GM12878 (cell line): ENCODE results near the gene GINS2. TPM values are rescaled to one million over a fixed set of nuclear protein-coding genes. Genes with fewer than 3 reads are reported as not detected.

Experiments used
- ATAC-seq: fragments of 200-7000 bp; cut with Tn5 transposase; 3 replicates; pipeline ENCODE4 v1.9.1; 2020; ENCODE audit warnings: mild to moderate bottlenecking, moderate library complexity
- BruUV-seq: library from RNA; stranded (reverse); fragments of 400-500 nt; replicated peaks from 2 replicates; lab custom pipeline; 2021; lab: Mats Ljungman, UMichigan
- CTCF ChIA-PET: fragments of 300-600 bp; sonication (Branson Sonifier 250); formaldehyde crosslinking; extraction: SDS; loops from one replicate; lab custom pipeline; 2021; ENCODE audit warnings: inconsistent platforms; lab: Yijun Ruan, JAX
- POLR2A ChIA-PET: fragments of 350-600 bp; formaldehyde crosslinking; extraction: SDS; loops from one replicate; lab custom pipeline; 2021; ENCODE audit warnings: inconsistent platforms; lab: Charles Lee
- RAD21 ChIA-PET: fragments of 300-600 bp; sonication (Branson Sonifier 250); formaldehyde crosslinking; loops from one replicate; lab custom pipeline; 2023; ENCODE audit warnings: antibody characterized with exemption; ENCODE audit not compliant: unreplicated experiment; lab: Charles Lee
- SMC1A ChIA-PET: fragments of 300-600 bp; sonication (Branson Sonifier 250); formaldehyde crosslinking; loops from one replicate; lab custom pipeline; 2023; ENCODE audit not compliant: unreplicated experiment, uncharacterized antibody; lab: Charles Lee
- DNase-seq: peaks from one replicate; pipeline ENCODE4 v3.0.0-alpha.2; 2011; ENCODE audit warnings: low read depth, low spot score
- FAIRE-seq: peaks from 3 replicates; lab custom pipeline; 2011; peaks lifted over from hg19 to GRCh38; lab: Jason Lieb, UNC
- H2AFZ ChIP-seq: 2 replicates; pipeline ENCODE4 v1.6.0; 2011; ENCODE audit warnings: low read depth, low read length, control low read depth; ENCODE audit not compliant: control insufficient read depth
- H3K27ac ChIP-seq: 2 replicates; pipeline ENCODE4 v1.5.1; 2011; ENCODE audit warnings: control low read depth; ENCODE audit not compliant: control insufficient read depth, insufficient read depth
- H3K27me3 ChIP-seq, 2 experiments: replicated peaks in 1 of 2; 2 replicates each; pipeline versions ENCODE4 v1.6.0 to v1.6.1; 2011; ENCODE audit warnings: low read length in 1 of 2; ENCODE audit not compliant: control insufficient read depth in 2 of 2, insufficient read depth in 2 of 2
- H3K36me3 ChIP-seq, 2 experiments: 2 replicates each; pipeline ENCODE4 v1.5.1; 2011; ENCODE audit warnings: low read length in 1 of 2; ENCODE audit not compliant: control insufficient read depth in 2 of 2, insufficient read depth in 2 of 2
- H3K4me1 ChIP-seq: 2 replicates; pipeline ENCODE4 v1.6.1; 2011; ENCODE audit warnings: mild to moderate bottlenecking, low read length, moderate library complexity, mixed read lengths; ENCODE audit not compliant: control insufficient read depth, insufficient read depth
- H3K4me2 ChIP-seq: 2 replicates; pipeline ENCODE4 v1.6.0; 2011; ENCODE audit warnings: control low read depth; ENCODE audit not compliant: control insufficient read depth, insufficient read depth
- H3K4me3 ChIP-seq: fragments of 200-600 bp; sonication (generic); 2 replicates; pipeline ENCODE4 v1.5.1; 2016
- H3K79me2 ChIP-seq: 2 replicates; pipeline ENCODE4 v1.6.0; 2011; ENCODE audit warnings: low read length; ENCODE audit not compliant: control insufficient read depth, insufficient read depth
- H3K9ac ChIP-seq: 2 replicates; pipeline ENCODE4 v1.8.0; 2011; ENCODE audit warnings: low read length, control low read depth, mixed read lengths; ENCODE audit not compliant: control insufficient read depth, insufficient read depth
- H3K9me3 ChIP-seq: replicated peaks from 3 replicates; pipeline ENCODE4 v1.5.1; 2011; ENCODE audit warnings: mild to moderate bottlenecking, low read length; ENCODE audit not compliant: control insufficient read depth, insufficient read depth
- H4K20me1 ChIP-seq: 2 replicates; pipeline ENCODE4 v1.6.0; 2011; ENCODE audit not compliant: control insufficient read depth, insufficient read depth
- SMAD1 ChIP-seq: fragments of 450-650 bp; IDR thresholded peaks from 2 replicates; pipeline ENCODE4 v1.6.1; 2018; ENCODE audit warnings: mild to moderate bottlenecking, low read depth; ENCODE audit not compliant: partially characterized antibody
- whole genome bisulfite sequencing: methylation state at CpG from one replicate; pipeline ENCODE4 v1.1.6; 2016; ENCODE audit warnings: low lambda C conversion rate; ENCODE audit not compliant: insufficient replicate concordance, insufficient coverage; ENCODE audit errors: missing lambda C conversion rate; 5-methylcytosine and 5-hydroxymethylcytosine counted together
- in situ Hi-C: fragments of 300-500 bp; cut with MboI; formaldehyde crosslinking; loops from 9 replicates; pipeline ENCODE4 v1.14.3; 2018; ENCODE audit warnings: mixed read lengths
- intact Hi-C: fragments of 100-400 bp; cut with micrococcal nuclease; formaldehyde crosslinking; loops from one replicate; pipeline ENCODE4 v1.14.2; 2022; ENCODE audit not compliant: unreplicated experiment
- polyA plus RNA-seq, 11 experiments: library from polyadenylated mRNA; depleted of rRNA in 4 of 11; unstranded in 6 of 11; stranded (reverse) in 5 of 11; fragments of >200 nt; fragmentation: Nextera tagmentation in 4 of 11; fragmentation: Illumina TruSeq in 1 of 11; extraction: Ambion mirVana in 4 of 11; extraction: Trizol in 1 of 11; gene quantifications; 1 replicate in 1 of 11; 2 replicates in 10 of 11; pipeline versions ENCODE4 v1.2.1 to v1.2.3, GENCODE V29; 2011 to 2016; ENCODE audit warnings: inconsistent platforms in 2 of 11, missing spikeins in 2 of 11, low read depth in 1 of 11
- small RNA-seq: library from RNA; depleted of rRNA; stranded (forward); fragments of <200 nt; gene quantifications from one replicate; pipeline ENCODE3, GENCODE V24; 2014
- total RNA-seq, 4 experiments: library from RNA; depleted of rRNA in 3 of 4; stranded (reverse); fragments of >200 nt in 3 of 4; fragmentation: Illumina TruSeq in 1 of 4; extraction: Trizol in 1 of 4; gene quantifications; 2 replicates each; pipeline versions ENCODE4 v1.2.1 to v1.2.3, GENCODE V29; 2013 to 2021

Gene GINS2
- total and polyA plus RNA-seq, 10 of the 15 experiments (the other 5 are each of a cell fraction or from before 2014, with no cell fraction given): 42.7 to 90.8 (median 57.0) TPM

GRCh38 chr16:85627089-85627488 is 61.7 kb downstream of the GINS2 start:
- intact Hi-C loops: no loop called here
- H3K4me3 ChIP-seq: no peak overlapping the region
- H3K4me2 ChIP-seq: no peak overlapping the region
- POLR2A ChIA-PET: interaction anchor here (0.9 kb wide), 1 partner anchor 10 kb away, joined by 3 read pairs; no protein-coding TSS in a partner anchor
- H2AFZ ChIP-seq: no peak overlapping the region
- FAIRE-seq (no peak), DNase-seq (no peak), ATAC-seq (no peak)
- peaks cover 15% of the 10 kb centered on the region; the same call in 2 of the 3 replicates for H3K9me3 ChIP-seq
- H3K9ac ChIP-seq: no peak overlapping the region
- no TSS peak for BruUV-seq
- H3K79me2 ChIP-seq: peaks cover 43% of the 10 kb centered on the region
- RAD21 ChIA-PET: no interaction called here
- no peaks in the 10 kb centered on the region for H3K27me3 ChIP-seq
- H3K27ac ChIP-seq: no peak overlapping the region
- CTCF ChIA-PET: interaction anchor here (1.0 kb wide), 1 partner anchor 11 kb away, joined by 5 read pairs; no protein-coding TSS in a partner anchor
- H4K20me1 ChIP-seq: peaks cover 12% of the 10 kb centered on the region; the same call in 1 of the 2 replicates
- 46% methylated on average over 8 of the region's 8 CpGs for WGBS
- H3K36me3 ChIP-seq: peaks cover 6 to 29% of the 10 kb centered on the region in 2 experiments; a peak in 3 of 4 replicates
- TF ChIP-seq SMAD1: no peak
- TF ChIP-seq, all 136 proteins: peak for 0
- in situ Hi-C loops: no loop called here
- SMC1A ChIA-PET: interaction anchor here (0.7 kb wide), 1 partner anchor 207 kb away, joined by 3 read pairs; no protein-coding TSS in a partner anchor
- H3K4me1 ChIP-seq: no peaks in the 10 kb centered on the region

Small RNAs within 50 kb of the gene (small RNA-seq; reads per million reads assigned to genes)
- not detected for gene RN7SL381P

Other genes starting within 250 kb of the GINS2 start
- 19.1 and 19.2 TPM in 2 replicates for gene GSE1, start 75.6 kb downstream of the GINS2 start, total RNA-seq (2014; rRNA removed)
- 11.9 and 12.3 TPM in 2 replicates for gene GSE1, start 75.6 kb downstream of the GINS2 start, total RNA-seq (2014; rRNA removed; fragmentation: Illumina TruSeq; extraction: Trizol)
- 49.8 and 58.7 TPM in 2 replicates for gene GSE1, start 75.6 kb downstream of the GINS2 start, total RNA-seq (2021)
- gene GSE1, start 75.6 kb downstream of the GINS2 start, polyA plus RNA-seq (2011; rRNA removed): 16.1 and 19.8 TPM in 2 replicates
- gene GSE1, start 75.6 kb downstream of the GINS2 start, polyA plus RNA-seq (2014; fragmentation: Illumina TruSeq; extraction: Trizol): 27.1 and 31.1 TPM in 2 replicates
- gene GSE1, start 75.6 kb downstream of the GINS2 start, polyA plus RNA-seq (2014; fragmentation: Nextera tagmentation; extraction: Ambion mirVana): 1 to 10 TPM; 4.6 to 5.1 TPM
- gene GSE1, start 75.6 kb downstream of the GINS2 start, polyA plus RNA-seq (2014; rRNA removed): 26.8 and 28.1 TPM in 2 replicates
- 10 to 100 TPM; 14.6 to 17.3 TPM for gene GSE1, start 75.6 kb downstream of the GINS2 start, polyA plus RNA-seq (2016; fragmentation: Nextera tagmentation; extraction: Ambion mirVana)
- gene C16orf74, start 62.1 kb upstream of the GINS2 start, total RNA-seq (2014; rRNA removed): 9.3 and 9.8 TPM in 2 replicates
- 6.8 and 7.7 TPM in 2 replicates for gene C16orf74, start 62.1 kb upstream of the GINS2 start, total RNA-seq (2014; rRNA removed; fragmentation: Illumina TruSeq; extraction: Trizol)
- 12.8 and 13.1 TPM in 2 replicates for gene C16orf74, start 62.1 kb upstream of the GINS2 start, total RNA-seq (2021)
- gene C16orf74, start 62.1 kb upstream of the GINS2 start, polyA plus RNA-seq (2011; rRNA removed): 0.17 and 0.23 TPM in 2 replicates
- 1.6 and 5.8 TPM in 2 replicates for gene C16orf74, start 62.1 kb upstream of the GINS2 start, polyA plus RNA-seq (2014; fragmentation: Illumina TruSeq; extraction: Trizol)
- gene C16orf74, start 62.1 kb upstream of the GINS2 start, polyA plus RNA-seq (2014; fragmentation: Nextera tagmentation; extraction: Ambion mirVana): 1 to 10 TPM in 1 of 2 experiments, under 1 TPM in 1; 0.72 to 2.5 TPM
- 17.5 and 20.1 TPM in 2 replicates for gene C16orf74, start 62.1 kb upstream of the GINS2 start, polyA plus RNA-seq (2014; rRNA removed)
- gene C16orf74, start 62.1 kb upstream of the GINS2 start, polyA plus RNA-seq (2016; fragmentation: Nextera tagmentation; extraction: Ambion mirVana): 1 to 10 TPM; 5.7 to 7.9 TPM
- 29.4 and 29.7 TPM in 2 replicates for gene EMC8, start 110.6 kb upstream of the GINS2 start, total RNA-seq (2014; rRNA removed)
- gene EMC8, start 110.6 kb upstream of the GINS2 start, total RNA-seq (2014; rRNA removed; fragmentation: Illumina TruSeq; extraction: Trizol): 27.0 and 30.1 TPM in 2 replicates
- 34.4 and 40.1 TPM in 2 replicates for gene EMC8, start 110.6 kb upstream of the GINS2 start, total RNA-seq (2021)
- gene EMC8, start 110.6 kb upstream of the GINS2 start, polyA plus RNA-seq (2011; rRNA removed): 19.9 and 36.9 TPM in 2 replicates
- gene EMC8, start 110.6 kb upstream of the GINS2 start, polyA plus RNA-seq (2014; fragmentation: Illumina TruSeq; extraction: Trizol): 14.9 and 17.8 TPM in 2 replicates
- 10 to 100 TPM in 1 of 2 experiments, 1 to 10 TPM in 1; 7.8 to 16.5 TPM for gene EMC8, start 110.6 kb upstream of the GINS2 start, polyA plus RNA-seq (2014; fragmentation: Nextera tagmentation; extraction: Ambion mirVana)
- gene EMC8, start 110.6 kb upstream of the GINS2 start, polyA plus RNA-seq (2014; rRNA removed): 45.2 and 50.9 TPM in 2 replicates
- gene EMC8, start 110.6 kb upstream of the GINS2 start, polyA plus RNA-seq (2016; fragmentation: Nextera tagmentation; extraction: Ambion mirVana): 10 to 100 TPM; 59.8 to 62.0 TPM
- gene COX4I1, start 110.7 kb upstream of the GINS2 start, total RNA-seq (2014; rRNA removed): 606 and 612 TPM in 2 replicates
- 473 and 480 TPM in 2 replicates for gene COX4I1, start 110.7 kb upstream of the GINS2 start, total RNA-seq (2014; rRNA removed; fragmentation: Illumina TruSeq; extraction: Trizol)
- gene COX4I1, start 110.7 kb upstream of the GINS2 start, total RNA-seq (2021): 651 and 668 TPM in 2 replicates
- 723 and 922 TPM in 2 replicates for gene COX4I1, start 110.7 kb upstream of the GINS2 start, polyA plus RNA-seq (2011; rRNA removed)
- 616 and 801 TPM in 2 replicates for gene COX4I1, start 110.7 kb upstream of the GINS2 start, polyA plus RNA-seq (2014; fragmentation: Illumina TruSeq; extraction: Trizol)
- gene COX4I1, start 110.7 kb upstream of the GINS2 start, polyA plus RNA-seq (2014; fragmentation: Nextera tagmentation; extraction: Ambion mirVana): 1,000 to 10,000 TPM; 1,747 to 1,889 TPM
- 854 and 876 TPM in 2 replicates for gene COX4I1, start 110.7 kb upstream of the GINS2 start, polyA plus RNA-seq (2014; rRNA removed)
- 100 to 1,000 TPM; 889 to 942 TPM for gene COX4I1, start 110.7 kb upstream of the GINS2 start, polyA plus RNA-seq (2016; fragmentation: Nextera tagmentation; extraction: Ambion mirVana)
- gene IRF8, start 210.2 kb upstream of the GINS2 start, total RNA-seq (2014; rRNA removed): 229 and 237 TPM in 2 replicates
- gene IRF8, start 210.2 kb upstream of the GINS2 start, total RNA-seq (2014; rRNA removed; fragmentation: Illumina TruSeq; extraction: Trizol): 164 and 167 TPM in 2 replicates
- gene IRF8, start 210.2 kb upstream of the GINS2 start, total RNA-seq (2021): 181 and 191 TPM in 2 replicates
- gene IRF8, start 210.2 kb upstream of the GINS2 start, polyA plus RNA-seq (2011; rRNA removed): 220 and 328 TPM in 2 replicates
- gene IRF8, start 210.2 kb upstream of the GINS2 start, polyA plus RNA-seq (2014; fragmentation: Illumina TruSeq; extraction: Trizol): 181 and 269 TPM in 2 replicates
- 10 to 100 TPM; 17.1 to 34.5 TPM for gene IRF8, start 210.2 kb upstream of the GINS2 start, polyA plus RNA-seq (2014; fragmentation: Nextera tagmentation; extraction: Ambion mirVana)
- 179 and 194 TPM in 2 replicates for gene IRF8, start 210.2 kb upstream of the GINS2 start, polyA plus RNA-seq (2014; rRNA removed)
- 100 to 1,000 TPM; 104 to 121 TPM for gene IRF8, start 210.2 kb upstream of the GINS2 start, polyA plus RNA-seq (2016; fragmentation: Nextera tagmentation; extraction: Ambion mirVana)